ENCODE results near the gene PRKAA2.

- TF ChIP-seq, protein P1, sequence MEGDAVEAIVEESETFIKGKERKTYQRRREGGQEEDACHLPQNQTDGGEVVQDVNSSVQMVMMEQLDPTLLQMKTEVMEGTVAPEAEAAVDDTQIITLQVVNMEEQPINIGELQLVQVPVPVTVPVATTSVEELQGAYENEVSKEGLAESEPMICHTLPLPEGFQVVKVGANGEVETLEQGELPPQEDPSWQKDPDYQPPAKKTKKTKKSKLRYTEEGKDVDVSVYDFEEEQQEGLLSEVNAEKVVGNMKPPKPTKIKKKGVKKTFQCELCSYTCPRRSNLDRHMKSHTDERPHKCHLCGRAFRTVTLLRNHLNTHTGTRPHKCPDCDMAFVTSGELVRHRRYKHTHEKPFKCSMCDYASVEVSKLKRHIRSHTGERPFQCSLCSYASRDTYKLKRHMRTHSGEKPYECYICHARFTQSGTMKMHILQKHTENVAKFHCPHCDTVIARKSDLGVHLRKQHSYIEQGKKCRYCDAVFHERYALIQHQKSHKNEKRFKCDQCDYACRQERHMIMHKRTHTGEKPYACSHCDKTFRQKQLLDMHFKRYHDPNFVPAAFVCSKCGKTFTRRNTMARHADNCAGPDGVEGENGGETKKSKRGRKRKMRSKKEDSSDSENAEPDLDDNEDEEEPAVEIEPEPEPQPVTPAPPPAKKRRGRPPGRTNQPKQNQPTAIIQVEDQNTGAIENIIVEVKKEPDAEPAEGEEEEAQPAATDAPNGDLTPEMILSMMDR (tag by site-specific recombination; IDR thresholded peaks at IDR 0.05), result no peak
- TF ChIP-seq, protein P2, sequence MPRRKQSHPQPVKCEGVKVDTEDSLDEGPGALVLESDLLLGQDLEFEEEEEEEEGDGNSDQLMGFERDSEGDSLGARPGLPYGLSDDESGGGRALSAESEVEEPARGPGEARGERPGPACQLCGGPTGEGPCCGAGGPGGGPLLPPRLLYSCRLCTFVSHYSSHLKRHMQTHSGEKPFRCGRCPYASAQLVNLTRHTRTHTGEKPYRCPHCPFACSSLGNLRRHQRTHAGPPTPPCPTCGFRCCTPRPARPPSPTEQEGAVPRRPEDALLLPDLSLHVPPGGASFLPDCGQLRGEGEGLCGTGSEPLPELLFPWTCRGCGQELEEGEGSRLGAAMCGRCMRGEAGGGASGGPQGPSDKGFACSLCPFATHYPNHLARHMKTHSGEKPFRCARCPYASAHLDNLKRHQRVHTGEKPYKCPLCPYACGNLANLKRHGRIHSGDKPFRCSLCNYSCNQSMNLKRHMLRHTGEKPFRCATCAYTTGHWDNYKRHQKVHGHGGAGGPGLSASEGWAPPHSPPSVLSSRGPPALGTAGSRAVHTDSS (tag by site-specific recombination; IDR thresholded peaks at IDR 0.05), result no peak
- TF ChIP-seq ZBTB7A (tag by site-specific recombination; IDR thresholded peaks at IDR 0.05; ENCODE audit: low read depth) (no peak), GLIS1 (tag by site-specific recombination; IDR thresholded peaks at IDR 0.05) (no peak), BCL11B (tag by site-specific recombination; IDR thresholded peaks at IDR 0.05; ENCODE audit: low read depth) (no peak), TSHZ1 (tag by site-specific recombination; IDR thresholded peaks at IDR 0.05; ENCODE audit: borderline replicate concordance) (no peak), REPIN1 (tag by site-specific recombination; IDR thresholded peaks at IDR 0.05; ENCODE audit: low read depth) (no peak), ZNF521 (tag by site-specific recombination; IDR thresholded peaks at IDR 0.05) (no peak)
Observed at GRCh38 chr1:56671542-56671941, 26.4 kb downstream of the PRKAA2 start.
